Hypothalamus (tissue), 51 donors: ENCODE measurements around the gene ELL2.
A peak's percentile ranks its signal among the peaks of the same experiment; 100 is the strongest.
"Not testable (repeated sequence)": the region's sequence is repeated elsewhere in the genome, so short reads cannot be mapped to it uniquely, and the experiment has no call there.

ENCODE experiments used
- DNase-seq, 51 donors: peaks; one replicate each; lab custom pipeline; 2025; lab: John Stamatoyannopoulos, UW

The ELL2 gene

DNA sequence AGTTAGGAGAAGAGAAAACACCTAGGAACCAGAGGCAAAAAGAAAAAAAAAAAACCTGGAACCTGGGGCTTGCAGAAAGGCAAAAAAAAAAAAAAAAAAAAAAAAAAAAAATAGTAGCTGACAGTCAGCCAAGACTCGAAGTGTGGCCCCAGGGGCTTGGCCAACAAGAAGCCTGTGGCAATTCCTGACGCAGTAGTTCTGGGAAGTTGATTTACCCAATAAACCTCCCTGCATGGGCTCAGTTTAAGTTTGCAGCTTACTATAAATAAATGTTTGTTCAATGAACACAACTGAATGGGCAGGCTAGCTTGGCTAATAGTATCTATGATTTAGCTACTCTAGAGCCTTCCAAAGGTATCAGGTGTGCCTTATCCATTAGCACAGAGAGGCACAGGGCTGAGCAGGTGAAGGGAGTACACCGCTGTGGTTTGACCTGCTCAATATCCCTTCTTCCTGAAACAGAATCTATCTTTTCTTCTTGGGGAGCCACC is 117.9 kb downstream of the ELL2 start:
- peak in 3 of 51 donors; percentile 12 to 26 (median 23) for DNase-seq

GRCh38 chr5:95842854-95843544 is 118.7 kb downstream of the ELL2 start:
- peak in 20 of 51 donors; percentile 5 to 53 (median 26) for DNase-seq

GRCh38 chr5:95841914-95842812 is 119.5 kb downstream of the ELL2 start:
- DNase-seq: no peak

GRCh38 chr5:95840956-95841705 is 120.5 kb downstream of the ELL2 start:
- DNase-seq: no peak

GRCh38 chr5:95839658-95840057 is 122.0 kb downstream of the ELL2 start:
- DNase-seq: no peak

- DNase-seq: no peak
Measured at GRCh38 chr5:95838556-95838955, 123.1 kb downstream of the ELL2 start.

- peak in 25 of 51 donors; percentile 4 to 59 (median 36) for DNase-seq
Measured at GRCh38 chr5:95838001-95838520, 123.6 kb downstream of the ELL2 start.

GRCh38 chr5:95837492-95837891 is 124.2 kb downstream of the ELL2 start:
- DNase-seq: peak in 1 of 51 donors; percentile 23

GRCh38 chr5:95836971-95837370 is 124.7 kb downstream of the ELL2 start:
- not testable (repeated sequence) for DNase-seq

DNA sequence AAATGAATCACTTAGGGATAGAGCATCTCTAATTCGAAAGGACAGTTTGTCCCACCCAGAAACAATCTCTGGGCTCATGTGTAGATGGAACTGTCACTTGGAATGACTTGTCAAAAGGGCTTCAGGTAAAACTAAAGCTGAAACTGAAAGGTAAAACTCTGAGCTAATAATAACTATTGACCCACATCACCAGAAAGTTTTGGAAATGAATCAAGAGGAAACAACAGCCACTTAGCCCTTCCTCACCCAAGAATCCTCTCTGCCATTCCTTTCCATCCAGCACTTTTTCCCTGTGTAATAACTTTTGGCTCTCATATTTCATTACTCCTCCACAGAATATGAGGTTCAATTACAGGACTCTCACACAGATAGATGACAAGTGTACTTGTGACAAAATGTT is 125.1 kb downstream of the ELL2 start:
- no peak for DNase-seq

DNA sequence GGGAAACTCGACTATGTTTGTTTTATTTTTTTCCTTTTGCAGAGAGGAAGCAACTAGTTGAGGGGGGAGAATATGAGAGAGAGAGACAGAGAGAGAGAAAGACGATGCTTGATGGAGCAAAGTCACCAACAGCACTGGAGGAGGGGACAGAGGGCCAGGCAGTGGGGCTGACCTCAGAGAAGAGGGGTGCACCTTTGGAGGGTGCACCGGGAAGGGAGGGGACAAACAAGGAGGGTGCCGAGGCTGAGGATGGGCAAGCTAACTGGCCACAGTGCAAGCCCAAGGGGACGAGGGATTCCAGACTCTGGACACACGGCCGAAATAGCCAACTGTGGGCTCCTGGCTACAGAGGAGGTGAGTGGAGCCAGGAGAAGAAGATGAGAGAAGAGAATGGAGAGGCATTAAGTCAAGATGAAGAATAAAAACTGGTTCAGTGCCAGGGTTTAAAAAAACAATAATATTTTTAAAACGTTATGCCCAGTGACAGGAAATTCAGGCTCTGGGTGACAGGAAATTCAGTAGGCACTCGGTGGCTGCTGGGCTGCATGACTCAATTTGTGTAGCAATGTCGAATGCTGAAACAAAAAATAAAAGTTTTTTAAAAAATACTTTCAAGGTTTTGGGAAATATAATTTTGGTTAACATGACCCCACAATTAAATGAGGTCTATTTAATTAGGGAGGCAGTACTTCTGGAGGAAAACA is 125.8 kb downstream of the ELL2 start:
- no peak for DNase-seq
